ENCODE measurements around the gene NCKAP5.

NCKAP5 gene

GRCh38 chr2:133331436-133331835 lies 236.8 kb downstream of the NCKAP5 start:
- no peak for DNase-seq (ENCODE audit: low read depth)

GRCh38 chr2:133326652-133327397 lies 241.4 kb downstream of the NCKAP5 start:
- DNase-seq (ENCODE audit: low read depth): no peak

- DNase-seq (ENCODE audit: low read depth): no peak
Observed at GRCh38 chr2:133324150-133324561, 244.1 kb downstream of the NCKAP5 start.

GRCh38 chr2:133322909-133323308 lies 245.4 kb downstream of the NCKAP5 start:
- no peak for DNase-seq (ENCODE audit: low read depth)

- DNase-seq (ENCODE audit: low read depth): no peak
Observed at GRCh38 chr2:133317178-133317577, 251.1 kb downstream of the NCKAP5 start.

GRCh38 chr2:133316557-133316956 lies 251.7 kb downstream of the NCKAP5 start:
- DNase-seq (ENCODE audit: low read depth): no peak

GRCh38 chr2:133315280-133315679 lies 253.0 kb downstream of the NCKAP5 start:
- no peak for DNase-seq (ENCODE audit: low read depth)

- DNase-seq (ENCODE audit: low read depth): no peak
Observed at GRCh38 chr2:133314795-133315194, 253.5 kb downstream of the NCKAP5 start.

- DNase-seq (ENCODE audit: low read depth): no peak
Observed at GRCh38 chr2:133312038-133312729, 256.1 kb downstream of the NCKAP5 start.

GRCh38 chr2:133306236-133306635 lies 262.0 kb downstream of the NCKAP5 start:
- no peak for DNase-seq (ENCODE audit: low read depth)

GRCh38 chr2:133304344-133304743 lies 263.9 kb downstream of the NCKAP5 start:
- DNase-seq (ENCODE audit: low read depth): no peak

GRCh38 chr2:133303150-133303549 lies 265.1 kb downstream of the NCKAP5 start:
- DNase-seq (ENCODE audit: low read depth): no peak

GRCh38 chr2:133296401-133296800 lies 271.9 kb downstream of the NCKAP5 start:
- DNase-seq (ENCODE audit: low read depth): no peak

- DNase-seq (ENCODE audit: low read depth): no peak
Observed at GRCh38 chr2:133293544-133294353, 274.5 kb downstream of the NCKAP5 start.

GRCh38 chr2:133292259-133292658 lies 276.0 kb downstream of the NCKAP5 start:
- DNase-seq (ENCODE audit: low read depth): no peak

- no peak for DNase-seq (ENCODE audit: low read depth)
Observed at GRCh38 chr2:133287709-133288108, 280.6 kb downstream of the NCKAP5 start.

GRCh38 chr2:133286326-133286922 lies 281.8 kb downstream of the NCKAP5 start:
- no peak for DNase-seq (ENCODE audit: low read depth)

GRCh38 chr2:133273031-133273430 lies 295.2 kb downstream of the NCKAP5 start:
- DNase-seq (ENCODE audit: low read depth): no peak

GRCh38 chr2:133271105-133271504 lies 297.2 kb downstream of the NCKAP5 start:
- DNase-seq (ENCODE audit: low read depth): no peak

- DNase-seq (ENCODE audit: low read depth): no peak
Observed at GRCh38 chr2:133270550-133270949, 297.7 kb downstream of the NCKAP5 start.

- DNase-seq (ENCODE audit: low read depth): no peak
Observed at GRCh38 chr2:133266926-133267590, 301.2 kb downstream of the NCKAP5 start.

Measured in CMK (cell line).